Stimulated activated CD4-positive, alpha-beta T cell treated with anti-CD3 and anti-CD28 coated beads, Interleukin-2, amount 100 ng/mL, for 4 hours (primary cell): ENCODE measurements around the gene CYP1A2.
"Not testable (repeated sequence)": the region's sequence is repeated elsewhere in the genome, so short reads cannot be mapped to it uniquely, and the experiment has no call there.

Experiments
- DNase-seq: peaks from one replicate; pipeline ENCODE4 v3.0.0-alpha.2; 2020; ENCODE audit warnings: low read depth

CYP1A2 gene

GRCh38 chr15:74748322-74748946, at the start of gene CYP1A2:
Gene CYP1A2 (plus strand): TSS chr15:74748845. CDS start chr15:74749739, 894 bp downstream.
- no peak for DNase-seq

GRCh38 chr15:74709011-74709410, 39.6 kb upstream of the CYP1A2 start:
- no peak for DNase-seq

- no peak for DNase-seq
These were observed 38.8 kb upstream of the CYP1A2 start for GRCh38 chr15:74709892-74710291.

- no peak for DNase-seq
These were observed 38.1 kb upstream of the CYP1A2 start for GRCh38 chr15:74710319-74711094.

- DNase-seq = no peak
These were observed 36.3 kb upstream of the CYP1A2 start for GRCh38 chr15:74712311-74712710.

GRCh38 chr15:74716651-74717050, 32.0 kb upstream of the CYP1A2 start:
- DNase-seq = no peak

GRCh38 chr15:74722591-74722990, 26.1 kb upstream of the CYP1A2 start:
- no peak for DNase-seq

- no peak for DNase-seq
These were observed 25.5 kb upstream of the CYP1A2 start for GRCh38 chr15:74723187-74723586.

GRCh38 chr15:74723754-74724334, 24.8 kb upstream of the CYP1A2 start:
- no peak for DNase-seq

- DNase-seq = no peak
These were observed 23.9 kb upstream of the CYP1A2 start for GRCh38 chr15:74724570-74725224.

GRCh38 chr15:74725225-74725774, 23.3 kb upstream of the CYP1A2 start, which contains the start of gene CYP1A1:
Gene CYP1A1 (minus strand): TSS chr15:74725528. CDS start chr15:74723097, 2,431 bp downstream.
- DNase-seq = peak; percentile 19

GRCh38 chr15:74725845-74726773, 22.5 kb upstream of the CYP1A2 start:
- DNase-seq = peak; percentile 18

GRCh38 chr15:74726774-74727164, 21.9 kb upstream of the CYP1A2 start:
- no peak for DNase-seq

GRCh38 chr15:74727727-74728126, 20.9 kb upstream of the CYP1A2 start:
- DNase-seq = no peak

- not testable (repeated sequence) for DNase-seq
These were observed 19.9 kb upstream of the CYP1A2 start for GRCh38 chr15:74728699-74729098.

GRCh38 chr15:74729372-74729771, 19.3 kb upstream of the CYP1A2 start:
- not testable (repeated sequence) for DNase-seq

GRCh38 chr15:74730619-74731316, 17.9 kb upstream of the CYP1A2 start:
- no peak for DNase-seq

- no peak for DNase-seq
These were observed 15.8 kb upstream of the CYP1A2 start for GRCh38 chr15:74732846-74733245.

GRCh38 chr15:74733269-74733668, 15.4 kb upstream of the CYP1A2 start:
- DNase-seq = no peak

GRCh38 chr15:74735305-74735704, 13.3 kb upstream of the CYP1A2 start:
- DNase-seq = no peak
